BE2C (cell line): ENCODE results near the gene GHRH.

Experiments used
- DNase-seq: peaks from one replicate; pipeline ENCODE4 v3.0.0-alpha.2; 2020
- H3K27me3 ChIP-seq: fragments of 250-450 bp; sonication (Bioruptor Pico); 2 replicates; pipeline ENCODE4 v1.5.1; 2020; ENCODE audit warnings: mild to moderate bottlenecking
- H3K36me3 ChIP-seq: fragments of 250-450 bp; sonication (Bioruptor Pico); 2 replicates; pipeline ENCODE4 v1.5.1; 2020; ENCODE audit warnings: mild to moderate bottlenecking
- H3K4me1 ChIP-seq: fragments of 250-450 bp; sonication (Bioruptor Pico); 2 replicates; pipeline ENCODE4 v1.5.1; 2020
- H3K4me3 ChIP-seq: 2 replicates; pipeline ENCODE4 v1.5.1; 2011; ENCODE audit warnings: low read depth, low read length
- H3K9me3 ChIP-seq: fragments of 250-450 bp; sonication (Bioruptor Pico); 2 replicates; pipeline ENCODE4 v1.5.1; 2020
- CTCF ChIP-seq: IDR thresholded peaks from 2 replicates; pipeline ENCODE4 v1.5.1; 2012; ENCODE audit warnings: mild to moderate bottlenecking, low read depth, low read length

GHRH gene

GRCh38 chr20:37237656-37238055 is 24.0 kb downstream of the GHRH start:
- peaks cover 47% of the 10 kb centered on the region for H3K4me1 ChIP-seq
- no peaks in the 10 kb centered on the region for H3K27me3 ChIP-seq
- no peak overlapping the region for H3K4me3 ChIP-seq
- no peak for DNase-seq
- no peaks in the 10 kb centered on the region for H3K9me3 ChIP-seq
- TF ChIP-seq CTCF = no peak
- peaks cover 67% of the 10 kb centered on the region for H3K36me3 ChIP-seq

GRCh38 chr20:37236462-37236861 is 25.2 kb downstream of the GHRH start:
- Histone ChIP-seq H3K9me3 (no peaks in the 10 kb centered on the region), H3K36me3 (peaks cover 63% of the 10 kb centered on the region), H3K4me1 (peaks cover 58% of the 10 kb centered on the region), H3K4me3 (no peak overlapping the region), H3K27me3 (no peaks in the 10 kb centered on the region)
- no peak for DNase-seq
- no peak for TF ChIP-seq CTCF

- H3K36me3 ChIP-seq = peaks cover 60% of the 10 kb centered on the region
Measured at GRCh38 chr20:37235065-37235464, 26.5 kb downstream of the GHRH start.

GRCh38 chr20:37234254-37234581 is 27.4 kb downstream of the GHRH start:
- H3K36me3 ChIP-seq = peaks cover 60% of the 10 kb centered on the region
- H3K4me3 ChIP-seq = no peak overlapping the region
- peak; percentile 68 for DNase-seq
- no peak for TF ChIP-seq CTCF
- H3K27me3 ChIP-seq = no peaks in the 10 kb centered on the region
- H3K4me1 ChIP-seq = peaks cover 54% of the 10 kb centered on the region
- H3K9me3 ChIP-seq = no peaks in the 10 kb centered on the region

More at GRCh38 chr20:37235065-37235464, 26.5 kb downstream of the GHRH start:
- Histone ChIP-seq H3K9me3 (no peaks in the 10 kb centered on the region), H3K4me1 (peaks cover 58% of the 10 kb centered on the region), H3K4me3 (no peak overlapping the region), H3K27me3 (no peaks in the 10 kb centered on the region)
- peak; percentile 76 for DNase-seq
- no peak for TF ChIP-seq CTCF

GRCh38 chr20:37233548-37234253 is 27.9 kb downstream of the GHRH start:
- no peaks in the 10 kb centered on the region for H3K27me3 ChIP-seq

More at GRCh38 chr20:37233548-37234253, 27.9 kb downstream of the GHRH start:
- Histone ChIP-seq H3K36me3 (peaks cover 60% of the 10 kb centered on the region), H3K9me3 (no peaks in the 10 kb centered on the region), H3K4me3 (no peak overlapping the region), H3K4me1 (peaks cover 49% of the 10 kb centered on the region)
- DNase-seq = peak; percentile 77
- no peak for TF ChIP-seq CTCF
